GM21528 (cell line): ENCODE data around the gene NFKBIE.
A peak's percentile ranks its signal among the peaks of the same experiment; 100 is the strongest.
"Not testable (repeated sequence)": the region's sequence is repeated elsewhere in the genome, so short reads cannot be mapped to it uniquely, and the experiment has no call there.

Experiments used
- ATAC-seq: cut with Tn5 transposase; IDR thresholded peaks from one replicate; pipeline ENCODE4 v1.9.1; 2021; ENCODE audit warnings: mild to moderate bottlenecking, moderate library complexity; ENCODE audit not compliant: unreplicated experiment, low FRiP score

NFKBIE gene

GRCh38 chr6:44247338-44248302 is 17.7 kb downstream of the NFKBIE start:
- peak; percentile 26 for ATAC-seq

GRCh38 chr6:44246663-44247337 is 18.6 kb downstream of the NFKBIE start, which contains the start of gene HSP90AB1:
Gene HSP90AB1, plus strand, starts transcription at chr6:44247101. Its CDS starts 1,529 bp downstream, at chr6:44248630.
- ATAC-seq: peak; percentile 69

- ATAC-seq: peak; percentile 43
These were observed 19.3 kb downstream of the NFKBIE start for GRCh38 chr6:44245912-44246662.

GRCh38 chr6:44245391-44245911 is 19.9 kb downstream of the NFKBIE start:
- no peak for ATAC-seq

GRCh38 chr6:44243345-44243744 is 22.0 kb downstream of the NFKBIE start:
- no peak for ATAC-seq

- ATAC-seq: no peak
These were observed 26.5 kb downstream of the NFKBIE start for GRCh38 chr6:44238687-44239350.

GRCh38 chr6:44237813-44238433 is 27.4 kb downstream of the NFKBIE start:
- ATAC-seq: peak; percentile 69

- ATAC-seq: peak; percentile 54
These were observed 28.1 kb downstream of the NFKBIE start for GRCh38 chr6:44237021-44237812.

GRCh38 chr6:44235891-44236516 is 29.3 kb downstream of the NFKBIE start:
- ATAC-seq: no peak

GRCh38 chr6:44235269-44235668 is 30.1 kb downstream of the NFKBIE start:
- ATAC-seq: no peak

- no peak for ATAC-seq
These were observed 31.0 kb downstream of the NFKBIE start for GRCh38 chr6:44234101-44235025.

- ATAC-seq: no peak
These were observed 31.7 kb downstream of the NFKBIE start for GRCh38 chr6:44233567-44234100.

- no peak for ATAC-seq
These were observed 32.4 kb downstream of the NFKBIE start for GRCh38 chr6:44232676-44233566.

GRCh38 chr6:44231426-44231825 is 33.9 kb downstream of the NFKBIE start:
- not testable (repeated sequence) for ATAC-seq

- no peak for ATAC-seq
These were observed 35.2 kb downstream of the NFKBIE start for GRCh38 chr6:44230034-44230675.
